ENCODE results near the gene THADA.

THADA gene

GRCh38 chr2:43605851-43606250 lies 10.0 kb upstream of the THADA start:
- TF ChIP-seq CTCF (IDR thresholded peaks at IDR 0.05), result no peak

GRCh38 chr2:43605079-43605655 lies 9.3 kb upstream of the THADA start:
- peak; percentile 50 for TF ChIP-seq CTCF (IDR thresholded peaks at IDR 0.05)

- TF ChIP-seq CTCF (IDR thresholded peaks at IDR 0.05), result no peak
Measured at GRCh38 chr2:43604674-43605073, 8.8 kb upstream of the THADA start.

GRCh38 chr2:43594875-43595274 lies 963 bp downstream of the THADA start:
- no peak for TF ChIP-seq CTCF (IDR thresholded peaks at IDR 0.05)

GRCh38 chr2:43593254-43593653 lies 2.6 kb downstream of the THADA start:
- TF ChIP-seq CTCF (IDR thresholded peaks at IDR 0.05), result no peak

- no peak for TF ChIP-seq CTCF (IDR thresholded peaks at IDR 0.05)
Measured at GRCh38 chr2:43592443-43592842, 3.4 kb downstream of the THADA start.

- TF ChIP-seq CTCF (IDR thresholded peaks at IDR 0.05), result no peak
Measured at GRCh38 chr2:43585708-43586107, 10.1 kb downstream of the THADA start.

All from LNCAP (cell line).